HCT116 (cell line): ENCODE data around the gene PCBP3. TPM values are rescaled to one million over a fixed set of nuclear protein-coding genes. Genes with fewer than 3 reads are reported as not detected.

ENCODE experiments used
- ATAC-seq: fragments of 200-7000 bp; cut with Tn5 transposase; 2 replicates; pipeline ENCODE4 v1.9.1; 2020; ENCODE audit warnings: mild to moderate bottlenecking, moderate library complexity
- BruUV-seq: library from RNA; stranded (reverse); fragments of 400-500 nt; replicated peaks from 2 replicates; lab custom pipeline; 2021; lab: Mats Ljungman, UMichigan
- CTCF ChIA-PET: fragments of 300-600 bp; sonication (Branson Sonifier 250); formaldehyde crosslinking; loops from one replicate; lab custom pipeline; 2021; ENCODE audit warnings: antibody characterized with exemption; lab: Charles Lee
- POLR2A ChIA-PET: fragments of 300-600, 350-600 bp; sonication (Branson Sonifier 250); formaldehyde crosslinking; loops from one replicate; lab custom pipeline; 2021; ENCODE audit warnings: antibody characterized with exemption; lab: Charles Lee
- RAD21 ChIA-PET, 2 experiments: fragments of 300-600 bp; sonication (Branson Sonifier 250); formaldehyde crosslinking; loops; one replicate each; lab custom pipeline; 2023; ENCODE audit warnings: low total read pairs in 2 of 2; ENCODE audit not compliant: uncharacterized antibody in 2 of 2, unreplicated experiment in 2 of 2, low non-redundant PET in 1 of 2; lab: Charles Lee
- DNase-seq: peaks from one replicate; pipeline ENCODE4 v3.0.0-alpha.2; 2010; ENCODE audit warnings: low read depth, low spot score
- H2AFZ ChIP-seq: fragments of 200-600 bp; shearing (Covaris generic), sonication (generic); 2 replicates; pipeline ENCODE4 v1.6.1; 2017; ENCODE audit warnings: low read depth, mixed run types, mixed read lengths, antibody characterized with exemption, low read length; ENCODE audit not compliant: poor library complexity, severe bottlenecking
- H3K27ac ChIP-seq: 2 replicates; pipeline ENCODE4 v1.5.1; 2012; ENCODE audit warnings: low read depth, low read length
- H3K27me3 ChIP-seq: fragments of 200-600 bp; sonication (generic); 2 replicates; pipeline ENCODE4 v1.6.1; 2016; ENCODE audit warnings: mixed run types, low read length, mixed read lengths; ENCODE audit not compliant: insufficient read depth
- H3K36me3 ChIP-seq, 2 experiments: fragments of 200-500 bp in 1 of 2; fragments of 200-600 bp in 1 of 2; sonication (Bioruptor generic) in 1 of 2; sonication (generic) in 1 of 2; 2 replicates each; pipeline versions ENCODE4 v1.5.1 to v1.6.1; 2014 to 2016; ENCODE audit warnings: low read length in 2 of 2, inconsistent platforms in 1 of 2, mixed read lengths in 1 of 2, mixed run types in 1 of 2; ENCODE audit not compliant: insufficient read depth in 2 of 2, control insufficient read depth in 1 of 2
- H3K4me1 ChIP-seq, 2 experiments: fragments of 200-600 bp in 1 of 2; sonication (generic) in 1 of 2; 2 replicates each; pipeline versions ENCODE4 v1.5.1 to v1.6.1; 2012 to 2017; ENCODE audit warnings: low read length in 2 of 2, inconsistent platforms in 1 of 2, mild to moderate bottlenecking in 1 of 2, mixed read lengths in 1 of 2, mixed run types in 1 of 2, moderate library complexity in 1 of 2; ENCODE audit not compliant: insufficient read depth in 2 of 2, control insufficient read depth in 1 of 2
- H3K4me2 ChIP-seq: fragments of 200-600 bp; sonication (generic); 2 replicates; pipeline ENCODE4 v1.6.1; 2017; ENCODE audit warnings: mixed run types, low read length, mixed read lengths
- H3K4me3 ChIP-seq, 2 experiments: fragments of 200-600 bp in 1 of 2; sonication (generic) in 1 of 2; replicated peaks in 1 of 2; 2 replicates each; pipeline ENCODE4 v1.5.1; 2011 to 2016; ENCODE audit warnings: low read length in 2 of 2, control low read depth in 1 of 2, low read depth in 1 of 2, mild to moderate bottlenecking in 1 of 2, mixed read lengths in 1 of 2, mixed run types in 1 of 2
- H3K79me2 ChIP-seq: fragments of 200-600 bp; sonication (generic); 2 replicates; pipeline ENCODE4 v1.6.1; 2017; ENCODE audit warnings: mild to moderate bottlenecking, mixed run types, low read length, moderate library complexity, mixed read lengths; ENCODE audit not compliant: insufficient read depth
- H3K9ac ChIP-seq: fragments of 200-600 bp; sonication (generic); 2 replicates; pipeline ENCODE4 v1.6.1; 2016; ENCODE audit warnings: low read length, mixed read lengths
- H3K9me2 ChIP-seq: fragments of 200-600 bp; sonication (generic), shearing (Covaris generic); 2 replicates; pipeline ENCODE4 v1.6.1; 2017; ENCODE audit warnings: mixed run types, mild to moderate bottlenecking, moderate library complexity; ENCODE audit not compliant: insufficient read depth
- H3K9me3 ChIP-seq, 2 experiments: fragments of 200-500 bp in 1 of 2; fragments of 200-600 bp in 1 of 2; sonication (Bioruptor generic) in 1 of 2; sonication (generic) in 1 of 2; 2 replicates each; pipeline ENCODE4 v1.6.1; 2014 to 2017; ENCODE audit warnings: low read length in 2 of 2, mixed read lengths in 2 of 2, inconsistent platforms in 1 of 2, low read depth in 1 of 2, mild to moderate bottlenecking in 1 of 2, mixed run types in 1 of 2, moderate library complexity in 1 of 2; ENCODE audit not compliant: control insufficient read depth in 1 of 2, insufficient read depth in 1 of 2
- H4K20me1 ChIP-seq: fragments of 200-600 bp; sonication (generic), shearing (Covaris generic); 2 replicates; pipeline ENCODE4 v1.6.1; 2017; ENCODE audit warnings: mixed run types, mild to moderate bottlenecking, moderate library complexity; ENCODE audit not compliant: insufficient read depth
- CBX3 ChIP-seq: IDR thresholded peaks from 2 replicates; pipeline ENCODE4 v1.6.1; 2012; ENCODE audit warnings: low read depth
- CEBPB ChIP-seq: IDR thresholded peaks from 2 replicates; pipeline ENCODE4 v1.6.1; 2012; ENCODE audit warnings: low read depth
- EGR1 ChIP-seq: IDR thresholded peaks from 2 replicates; pipeline ENCODE4 v1.6.1; 2012; ENCODE audit warnings: low read depth
- ELF1 ChIP-seq: IDR thresholded peaks from 2 replicates; pipeline ENCODE4 v1.6.1; 2012; ENCODE audit warnings: low read depth, borderline replicate concordance
- JUND ChIP-seq: IDR thresholded peaks from 2 replicates; pipeline ENCODE4 v1.6.1; 2012
- MAX ChIP-seq: IDR thresholded peaks from 2 replicates; pipeline ENCODE4 v1.6.1; 2012
- SIN3A ChIP-seq: IDR thresholded peaks from 2 replicates; pipeline ENCODE4 v1.6.1; 2012; ENCODE audit warnings: low read depth
- TCF7L2 ChIP-seq: IDR thresholded peaks from 2 replicates; pipeline ENCODE4 v1.7.0; 2011; ENCODE audit warnings: borderline replicate concordance, inconsistent platforms; ENCODE audit not compliant: insufficient read depth, insufficient read length; ENCODE audit errors: extremely low read depth
- YY1 ChIP-seq: IDR thresholded peaks from 2 replicates; pipeline ENCODE4 v1.6.1; 2011; ENCODE audit warnings: low read length, low read depth, moderate library complexity, mild to moderate bottlenecking; ENCODE audit not compliant: insufficient replicate concordance; ENCODE audit errors: extremely low read depth
- ZBTB33 ChIP-seq: IDR thresholded peaks from 2 replicates; pipeline ENCODE4 v1.6.1; 2011; ENCODE audit warnings: mild to moderate bottlenecking, low read length, moderate library complexity; ENCODE audit not compliant: insufficient replicate concordance; ENCODE audit errors: extremely low read depth
- intact Hi-C: fragments of 100-400 bp; cut with micrococcal nuclease; formaldehyde crosslinking; loops from 2 replicates; pipeline ENCODE4 v1.10.0; 2022
- total RNA-seq: library from RNA; stranded (reverse); gene quantifications from one replicate; pipeline ENCODE4 v1.2.1, GENCODE V29; 2021; ENCODE audit not compliant: unreplicated experiment

PCBP3 gene
- total RNA-seq, 1 experiment from 2014 or later, result 3.1 TPM

- no peak for TF ChIP-seq CBX3
- no peak for TF ChIP-seq YY1
- no peak for TF ChIP-seq CEBPB
- no peak for TF ChIP-seq TCF7L2
- TF ChIP-seq, all 23 proteins: peak for 0
These were observed 181.2 kb downstream of the PCBP3 start (continued) for GRCh38 chr21:45824546-45825215.

GRCh38 chr21:45825219-45825618, 181.7 kb downstream of the PCBP3 start:
- Histone ChIP-seq H3K27me3 (no peaks in the 10 kb centered on the region; the same call in 1 of the 2 replicates), H2AFZ (no peak overlapping the region), H3K4me1 (peaks cover 6 to 10% of the 10 kb centered on the region in 2 experiments; a peak in 2 of 4 replicates), H3K27ac (no peak overlapping the region), H3K79me2 (no peaks in the 10 kb centered on the region), H3K9me3 (no peaks in the 10 kb centered on the region), H3K9me2 (no peaks in the 10 kb centered on the region), H3K36me3 (no peaks in the 10 kb centered on the region), H4K20me1 (no peaks in the 10 kb centered on the region), H3K9ac (no peak overlapping the region), H3K4me3 (no peak overlapping the region), H3K4me2 (no peak overlapping the region)
- no peak for DNase-seq
- BruUV-seq, result no TSS peak
- ATAC-seq, result no peak
- ChIA-PET POLR2A (no interaction called here), CTCF (interaction anchor here (1.3 kb wide), 1 partner anchor 269 kb away, joined by 3 read pairs; no protein-coding TSS in a partner anchor), RAD21 (no interaction called here)
- TF ChIP-seq SIN3A, result no peak
- TF ChIP-seq ELF1, result no peak
- TF ChIP-seq JUND, result no peak
- TF ChIP-seq EGR1, result no peak
- no peak for TF ChIP-seq ZBTB33
- no peak for TF ChIP-seq MAX
- intact Hi-C loops, result loop anchor here (10.0 kb wide), 1 partner anchor 350 kb away; no protein-coding TSS in a partner anchor
